BJ (cell line): ENCODE data around the gene PHGDH. TPM values are rescaled to one million over a fixed set of nuclear protein-coding genes. Genes with fewer than 3 reads are reported as not detected.

Experiments used
- CTCF ChIA-PET: fragments of 350-600 bp; formaldehyde crosslinking; extraction: SDS; loops from one replicate; lab custom pipeline; 2021; ENCODE audit warnings: antibody characterized with exemption, inconsistent platforms; lab: Yijun Ruan, JAX
- POLR2A ChIA-PET: fragments of 300-600 bp; sonication (Branson Sonifier 250); formaldehyde crosslinking; extraction: SDS; loops from one replicate; lab custom pipeline; 2021; ENCODE audit warnings: antibody characterized with exemption; lab: Charles Lee
- DNase-seq: peaks from one replicate; pipeline ENCODE4 v3.0.0-alpha.2; 2011; ENCODE audit warnings: low read depth
- H3K27me3 ChIP-seq: 2 replicates; pipeline ENCODE4 v1.6.0; 2011; ENCODE audit warnings: low read length; ENCODE audit not compliant: control insufficient read depth, insufficient read depth
- H3K36me3 ChIP-seq: 2 replicates; pipeline ENCODE4 v1.5.1; 2011; ENCODE audit warnings: low read length; ENCODE audit not compliant: control insufficient read depth, insufficient read depth
- H3K4me3 ChIP-seq: 2 replicates; pipeline ENCODE4 v1.5.1; 2011; ENCODE audit warnings: low read depth, mild to moderate bottlenecking, control low read depth, low read length
- CTCF ChIP-seq: IDR thresholded peaks from 2 replicates; pipeline ENCODE4 v1.5.1; 2011; ENCODE audit warnings: low read depth, mild to moderate bottlenecking, control low read depth, inconsistent platforms, low read length, moderate library complexity; ENCODE audit not compliant: insufficient read depth
- polyA plus RNA-seq: library from polyadenylated mRNA; depleted of rRNA; stranded (reverse); fragments of >200 nt; gene quantifications from 2 replicates; pipeline ENCODE4 v1.2.3, GENCODE V29; 2011

PHGDH gene
- polyA plus RNA-seq, 1 experiment = 287 TPM

GRCh38 chr1:119676571-119677206 is 35.0 kb upstream of the PHGDH start:
- ChIA-PET CTCF (interaction anchor here (1.2 to 6.8 kb wide), 12 partner anchors 10 to 133 kb away, joined by 3 to 100 read pairs (median 7); no protein-coding TSS in a partner anchor), POLR2A (no interaction called here)
- Histone ChIP-seq H3K36me3 (no peaks in the 10 kb centered on the region), H3K4me3 (no peak overlapping the region), H3K27me3 (peaks cover 3% of the 10 kb centered on the region)
- DNase-seq = no peak
- TF ChIP-seq CTCF = no peak

- Histone ChIP-seq H3K36me3 (no peaks in the 10 kb centered on the region), H3K27me3 (peaks cover 3% of the 10 kb centered on the region), H3K4me3 (no peak overlapping the region)
- POLR2A ChIA-PET = no interaction called here
- no peak for TF ChIP-seq CTCF
- CTCF ChIA-PET = interaction anchor here (1.5 to 2.5 kb wide), 3 partner anchors 15 to 68 kb away, joined by 4 to 12 read pairs (median 8); no protein-coding TSS in a partner anchor
- no peak for DNase-seq
Observed at GRCh38 chr1:119679223-119679622, 32.5 kb upstream of the PHGDH start.

GRCh38 chr1:119680193-119680592 is 31.5 kb upstream of the PHGDH start:
- Histone ChIP-seq H3K27me3 (peaks cover 3% of the 10 kb centered on the region), H3K36me3 (no peaks in the 10 kb centered on the region), H3K4me3 (no peak overlapping the region)
- ChIA-PET CTCF (interaction anchor here (1.2 kb wide), 1 partner anchor 69 kb away, joined by 3 read pairs; no protein-coding TSS in a partner anchor), POLR2A (no interaction called here)
- no peak for TF ChIP-seq CTCF
- no peak for DNase-seq

GRCh38 chr1:119680723-119681122 is 31.0 kb upstream of the PHGDH start:
- no peaks in the 10 kb centered on the region for H3K36me3 ChIP-seq
- CTCF ChIA-PET = interaction anchor here (1.2 kb wide), 1 partner anchor 69 kb away, joined by 3 read pairs; no protein-coding TSS in a partner anchor
- no peak for TF ChIP-seq CTCF
- no peak overlapping the region for H3K4me3 ChIP-seq
- POLR2A ChIA-PET = no interaction called here
- DNase-seq = no peak
- H3K27me3 ChIP-seq = peaks cover 3% of the 10 kb centered on the region

GRCh38 chr1:119681560-119681959 is 30.2 kb upstream of the PHGDH start:
- no peaks in the 10 kb centered on the region for H3K36me3 ChIP-seq
- no peak for TF ChIP-seq CTCF
- POLR2A ChIA-PET = no interaction called here
- H3K4me3 ChIP-seq = no peak overlapping the region
- no peak for DNase-seq
- CTCF ChIA-PET = no interaction called here
- H3K27me3 ChIP-seq = peaks cover 3% of the 10 kb centered on the region
